Measurements from ENCODE around the gene GALNT10.

Gene GALNT10

DNA sequence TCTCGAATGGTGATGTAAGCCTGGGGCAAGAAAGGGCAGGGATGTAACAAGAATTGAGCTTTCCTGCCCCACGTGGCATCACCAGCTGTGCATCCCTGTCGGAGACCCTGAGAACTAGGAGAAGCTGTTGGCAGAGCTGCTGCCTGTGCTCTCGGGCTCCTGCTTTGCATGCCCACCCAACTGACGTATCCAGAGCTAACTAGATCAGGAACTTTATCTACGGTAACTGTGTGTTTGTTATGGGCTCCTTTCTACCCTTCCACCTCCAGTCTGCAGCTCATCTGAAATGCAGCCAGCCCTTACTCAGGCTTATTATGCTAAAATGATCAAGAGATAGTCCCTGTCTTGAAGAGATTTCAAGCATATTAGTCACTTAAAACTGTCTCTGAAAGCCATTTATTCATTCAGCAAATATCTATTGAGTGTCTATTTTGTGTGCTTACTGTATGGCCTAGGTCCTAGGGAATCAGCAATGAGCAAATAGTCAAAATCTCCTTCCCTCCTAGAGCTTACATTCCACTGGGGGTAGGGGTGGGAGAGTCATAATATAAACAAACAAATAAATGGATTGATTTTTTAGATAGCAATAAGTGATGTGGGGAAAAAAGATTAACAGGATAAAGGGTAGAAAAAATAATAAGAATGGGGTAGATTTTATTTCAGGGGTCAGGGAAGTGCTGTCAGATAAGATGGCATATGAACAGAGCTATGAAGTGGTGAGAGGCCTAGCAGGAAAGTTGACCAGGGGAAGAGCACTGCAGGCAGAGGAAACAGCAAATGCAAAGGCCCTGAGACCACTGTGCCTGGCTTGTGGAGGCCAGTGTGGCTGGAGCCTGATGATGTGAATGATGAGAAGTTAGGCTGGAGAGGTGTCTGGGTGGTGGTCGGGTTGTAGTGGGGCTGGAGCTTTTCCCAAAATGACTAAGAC is 118.2 kb downstream of the GALNT10 start:
- no peaks in the 10 kb centered on the region for H3K36me3 ChIP-seq

DNA sequence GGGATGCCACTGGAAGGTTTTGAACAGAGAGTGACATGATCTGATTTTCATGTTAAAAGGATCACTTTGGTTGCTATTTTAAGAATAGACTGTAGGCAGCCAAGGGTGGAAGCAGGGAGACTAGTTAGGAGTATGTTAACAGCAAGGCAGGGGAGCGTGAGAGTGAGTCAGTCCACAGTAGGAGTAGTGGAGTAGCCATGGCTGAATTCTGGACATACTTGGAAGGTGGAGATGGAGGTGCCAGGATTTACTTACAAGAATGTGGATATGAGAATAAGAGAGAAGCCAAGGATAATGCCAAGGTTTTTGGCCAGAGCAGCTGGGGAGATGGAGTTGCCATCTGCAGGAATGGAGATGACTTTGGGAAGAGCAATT is 118.8 kb downstream of the GALNT10 start:
- no peak for DNase-seq
- Histone ChIP-seq H3K27ac (no peak overlapping the region), H3K9me3 (ENCODE audit: severe bottlenecking) (no peaks in the 10 kb centered on the region), H3K36me3 (no peaks in the 10 kb centered on the region), H3K27me3 (ENCODE audit: insufficient read depth, low read depth, severe bottlenecking) (no peaks in the 10 kb centered on the region), H3K4me3 (ENCODE audit: low read depth, low read length) (no peak overlapping the region)
- TF ChIP-seq, protein P1, sequence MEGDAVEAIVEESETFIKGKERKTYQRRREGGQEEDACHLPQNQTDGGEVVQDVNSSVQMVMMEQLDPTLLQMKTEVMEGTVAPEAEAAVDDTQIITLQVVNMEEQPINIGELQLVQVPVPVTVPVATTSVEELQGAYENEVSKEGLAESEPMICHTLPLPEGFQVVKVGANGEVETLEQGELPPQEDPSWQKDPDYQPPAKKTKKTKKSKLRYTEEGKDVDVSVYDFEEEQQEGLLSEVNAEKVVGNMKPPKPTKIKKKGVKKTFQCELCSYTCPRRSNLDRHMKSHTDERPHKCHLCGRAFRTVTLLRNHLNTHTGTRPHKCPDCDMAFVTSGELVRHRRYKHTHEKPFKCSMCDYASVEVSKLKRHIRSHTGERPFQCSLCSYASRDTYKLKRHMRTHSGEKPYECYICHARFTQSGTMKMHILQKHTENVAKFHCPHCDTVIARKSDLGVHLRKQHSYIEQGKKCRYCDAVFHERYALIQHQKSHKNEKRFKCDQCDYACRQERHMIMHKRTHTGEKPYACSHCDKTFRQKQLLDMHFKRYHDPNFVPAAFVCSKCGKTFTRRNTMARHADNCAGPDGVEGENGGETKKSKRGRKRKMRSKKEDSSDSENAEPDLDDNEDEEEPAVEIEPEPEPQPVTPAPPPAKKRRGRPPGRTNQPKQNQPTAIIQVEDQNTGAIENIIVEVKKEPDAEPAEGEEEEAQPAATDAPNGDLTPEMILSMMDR (IDR thresholded peaks at IDR 0.05; ENCODE audit: low read depth, low read length) = no peak

More for the DNA sequence above, 118.2 kb downstream of the GALNT10 start:
- no peaks in the 10 kb centered on the region for H3K9me3 ChIP-seq (ENCODE audit: severe bottlenecking)
- TF ChIP-seq, protein P1 (IDR thresholded peaks at IDR 0.05; ENCODE audit: low read depth, low read length) = no peak
- no peak overlapping the region for H3K27ac ChIP-seq
- DNase-seq = no peak
- no peaks in the 10 kb centered on the region for H3K27me3 ChIP-seq (ENCODE audit: insufficient read depth, low read depth, severe bottlenecking)
- H3K4me3 ChIP-seq (ENCODE audit: low read depth, low read length) = no peak overlapping the region

DNA sequence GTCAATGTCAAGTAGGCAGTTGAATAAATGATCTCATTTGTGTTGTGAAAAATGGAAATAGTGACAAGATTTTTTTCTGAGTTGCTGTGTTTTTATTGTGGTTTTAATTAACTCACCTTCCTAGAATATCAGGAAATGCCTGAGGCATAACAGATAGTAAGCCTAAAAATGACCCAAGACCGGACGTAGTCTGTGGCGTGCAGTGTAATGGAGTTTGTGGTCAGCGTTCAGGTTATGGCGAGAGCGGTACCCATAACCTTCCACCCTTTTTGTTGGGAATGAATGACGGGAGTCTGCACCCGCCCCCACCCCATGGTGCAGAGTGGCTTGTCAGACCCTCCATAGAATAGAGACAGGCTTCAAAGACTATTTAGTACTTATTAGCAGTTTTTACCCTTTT is 119.3 kb downstream of the GALNT10 start:
- no peaks in the 10 kb centered on the region for H3K27me3 ChIP-seq (ENCODE audit: insufficient read depth, low read depth, severe bottlenecking)
- TF ChIP-seq, protein P1 (IDR thresholded peaks at IDR 0.05; ENCODE audit: low read depth, low read length) = no peak
- no peak overlapping the region for H3K27ac ChIP-seq
- no peaks in the 10 kb centered on the region for H3K36me3 ChIP-seq
- H3K4me3 ChIP-seq (ENCODE audit: low read depth, low read length) = no peak overlapping the region
- no peak for DNase-seq
- no peaks in the 10 kb centered on the region for H3K9me3 ChIP-seq (ENCODE audit: severe bottlenecking)

DNA sequence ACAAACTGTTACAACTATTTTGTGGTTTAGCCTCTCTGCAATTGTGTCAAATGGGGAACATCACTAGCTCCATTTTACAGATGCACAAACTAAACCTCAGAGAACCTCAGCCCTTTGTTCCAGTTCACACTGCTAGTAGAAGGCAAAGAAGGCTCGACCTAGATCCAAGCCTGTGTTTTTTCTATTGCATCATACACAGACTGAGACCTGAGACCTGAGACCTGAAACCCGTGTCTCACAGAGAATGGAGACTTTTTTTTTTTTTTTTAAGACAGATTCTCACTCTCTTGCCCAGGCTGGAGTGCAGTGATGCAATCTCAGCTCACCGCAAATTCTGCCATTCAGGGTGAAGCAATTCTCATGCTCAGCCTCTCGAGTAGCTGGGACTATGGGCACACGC is 120.8 kb downstream of the GALNT10 start:
- H3K27me3 ChIP-seq (ENCODE audit: insufficient read depth, low read depth, severe bottlenecking) = no peaks in the 10 kb centered on the region
- no peak overlapping the region for H3K4me3 ChIP-seq (ENCODE audit: low read depth, low read length)
- H3K9me3 ChIP-seq (ENCODE audit: severe bottlenecking) = no peaks in the 10 kb centered on the region
- no peak for DNase-seq
- H3K36me3 ChIP-seq = no peaks in the 10 kb centered on the region
- TF ChIP-seq, protein P1 (IDR thresholded peaks at IDR 0.05; ENCODE audit: low read depth, low read length) = no peak
- no peak overlapping the region for H3K27ac ChIP-seq

DNA sequence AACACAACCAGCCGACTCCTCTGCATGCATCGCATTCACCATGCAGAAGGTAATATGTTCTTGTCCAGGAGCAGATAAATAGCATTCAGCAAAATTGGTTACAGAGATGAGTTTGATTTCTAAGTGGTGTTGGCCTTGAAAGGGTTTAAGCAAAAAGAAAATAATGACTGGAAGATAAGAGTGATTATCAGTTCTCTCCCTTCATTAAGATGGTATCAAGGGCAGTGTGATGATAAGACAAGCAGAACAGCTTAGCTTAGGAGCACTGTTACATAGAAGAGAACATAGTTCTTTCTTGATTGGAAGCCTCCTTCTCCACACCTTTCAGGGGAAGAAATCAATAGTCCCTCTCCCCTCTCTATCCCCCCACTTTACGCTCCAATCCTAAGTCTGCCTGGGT is 121.5 kb downstream of the GALNT10 start:
- Histone ChIP-seq H3K9me3 (ENCODE audit: severe bottlenecking) (no peaks in the 10 kb centered on the region), H3K36me3 (no peaks in the 10 kb centered on the region), H3K27ac (no peak overlapping the region), H3K27me3 (ENCODE audit: insufficient read depth, low read depth, severe bottlenecking) (no peaks in the 10 kb centered on the region), H3K4me3 (ENCODE audit: low read depth, low read length) (no peak overlapping the region)
- TF ChIP-seq, protein P1 (IDR thresholded peaks at IDR 0.05; ENCODE audit: low read depth, low read length) = no peak
- no peak for DNase-seq

All from WERI-Rb-1 (cell line).